HG02885 (cell line): ENCODE measurements around the gene SAMD8.
"Not testable (repeated sequence)": the region's sequence is repeated elsewhere in the genome, so short reads cannot be mapped to it uniquely, and the experiment has no call there.

Experiments
- ATAC-seq: cut with Tn5 transposase; IDR thresholded peaks from one replicate; pipeline ENCODE4 v1.9.1; 2021; ENCODE audit warnings: mild to moderate bottlenecking; ENCODE audit not compliant: unreplicated experiment, poor library complexity

The SAMD8 gene

DNA sequence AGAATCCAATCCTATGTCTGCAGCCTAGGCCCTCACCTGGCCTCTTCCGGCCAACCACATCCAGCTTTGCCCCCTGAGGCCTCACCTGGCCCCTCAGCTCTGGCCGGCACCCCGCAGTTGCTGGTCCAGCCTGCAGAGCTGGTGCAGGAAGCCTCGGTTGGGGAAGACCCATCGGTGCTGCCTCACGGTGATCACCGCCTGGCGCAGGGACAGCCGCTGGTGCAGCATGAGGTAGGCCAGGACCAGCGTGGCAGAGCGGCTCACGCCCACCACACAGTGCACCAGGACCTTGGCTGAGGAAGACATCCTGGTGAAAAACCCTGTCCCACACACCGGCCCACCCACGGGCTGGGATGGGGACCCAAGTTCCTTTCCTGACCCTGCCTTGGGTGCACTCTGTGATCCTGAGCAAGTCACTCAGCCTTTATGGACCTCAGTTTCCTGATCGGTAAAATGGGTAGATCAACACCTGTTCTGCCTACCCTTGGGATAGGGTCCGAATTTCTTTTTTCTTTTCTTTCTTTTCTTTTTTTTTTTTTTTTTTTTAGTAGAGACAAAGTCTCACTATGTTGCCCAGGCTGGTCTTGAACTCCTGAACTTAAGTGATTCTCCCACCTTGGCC, 5.8 kb upstream of the SAMD8 start:
- ATAC-seq: no peak

DNA sequence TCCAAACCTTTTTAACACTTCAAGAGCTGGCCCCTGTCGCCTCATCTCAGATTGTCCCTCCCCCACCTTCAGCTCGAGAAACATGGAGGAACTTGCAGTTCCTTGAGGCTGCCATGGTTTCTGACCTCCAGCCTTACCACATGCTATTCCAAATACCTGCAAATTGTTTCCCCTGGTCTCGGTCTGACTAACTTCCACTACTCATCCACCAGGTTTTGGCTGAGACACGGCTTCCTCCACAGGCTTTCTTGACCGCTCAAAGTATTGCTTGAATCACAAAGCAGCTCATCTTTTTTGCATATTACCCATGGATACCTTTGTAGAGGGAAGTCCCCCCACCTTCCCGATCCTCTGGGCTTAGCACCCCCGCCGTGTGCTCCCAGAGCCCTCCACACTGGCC, 5.2 kb upstream of the SAMD8 start:
- ATAC-seq: no peak

DNA sequence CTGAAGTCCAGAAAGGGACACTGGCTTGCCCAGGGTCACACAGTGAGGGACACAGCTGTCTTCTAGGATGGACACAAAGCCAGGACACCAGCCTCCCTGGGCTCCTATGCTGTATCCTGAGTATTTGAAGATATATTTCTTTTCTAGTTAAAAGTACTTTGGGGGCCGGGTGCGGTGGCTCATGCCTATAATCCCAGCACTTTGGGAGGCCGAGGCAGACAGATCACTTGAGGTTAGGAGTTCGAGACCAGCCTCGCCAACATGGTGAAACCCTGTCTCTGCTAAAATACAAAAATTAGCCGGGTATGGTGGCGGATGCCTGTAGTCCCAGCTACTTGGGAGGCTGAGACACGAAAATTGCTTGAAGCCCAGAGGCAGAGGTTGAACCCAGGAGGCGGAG, 4.6 kb upstream of the SAMD8 start:
- not testable (repeated sequence) for ATAC-seq

DNA sequence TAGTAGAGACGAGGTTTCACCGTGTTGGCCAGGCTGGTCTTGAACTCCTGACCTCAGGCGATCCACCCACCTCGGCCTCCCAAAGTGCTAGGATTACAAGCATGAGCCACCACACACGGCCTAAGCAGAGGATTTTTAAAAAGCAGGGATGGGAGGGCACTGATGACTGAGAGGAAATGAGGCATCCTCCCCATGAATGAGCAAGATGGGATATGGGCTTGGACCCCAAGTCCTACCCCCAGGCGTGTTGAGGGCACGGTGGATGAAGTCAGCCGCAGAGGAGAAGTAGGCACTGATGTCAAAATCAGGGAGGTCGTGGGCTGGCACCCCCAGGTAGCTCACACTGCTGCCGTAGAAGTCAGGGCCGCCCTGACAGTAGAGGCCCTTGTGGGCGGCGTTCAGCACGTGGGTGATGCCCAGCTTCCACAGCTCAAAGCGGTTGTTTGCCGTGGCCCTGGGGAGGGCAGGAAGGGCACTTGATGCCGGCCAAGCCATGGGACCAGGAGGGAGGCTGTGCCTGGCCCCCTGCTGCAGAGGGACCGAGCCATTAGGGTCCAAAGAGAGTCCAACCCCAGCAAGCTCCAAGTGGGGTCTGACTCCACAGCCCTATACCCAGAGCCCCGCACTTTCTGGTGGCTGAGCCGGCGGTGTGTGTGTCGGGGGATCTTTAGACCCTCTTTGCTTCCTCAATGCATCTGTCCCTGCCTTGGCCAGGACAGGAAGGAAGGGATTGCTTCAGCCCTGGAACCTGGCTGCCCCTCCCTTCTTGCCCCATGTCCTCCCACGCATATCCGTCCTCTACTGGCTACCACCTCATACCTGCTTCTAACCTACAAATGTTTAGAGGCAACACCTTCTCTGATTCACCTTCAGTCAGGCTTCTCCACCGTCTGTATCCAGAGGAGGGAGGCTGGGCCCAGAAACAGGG, 3.4 kb upstream of the SAMD8 start:
- ATAC-seq: no peak

DNA sequence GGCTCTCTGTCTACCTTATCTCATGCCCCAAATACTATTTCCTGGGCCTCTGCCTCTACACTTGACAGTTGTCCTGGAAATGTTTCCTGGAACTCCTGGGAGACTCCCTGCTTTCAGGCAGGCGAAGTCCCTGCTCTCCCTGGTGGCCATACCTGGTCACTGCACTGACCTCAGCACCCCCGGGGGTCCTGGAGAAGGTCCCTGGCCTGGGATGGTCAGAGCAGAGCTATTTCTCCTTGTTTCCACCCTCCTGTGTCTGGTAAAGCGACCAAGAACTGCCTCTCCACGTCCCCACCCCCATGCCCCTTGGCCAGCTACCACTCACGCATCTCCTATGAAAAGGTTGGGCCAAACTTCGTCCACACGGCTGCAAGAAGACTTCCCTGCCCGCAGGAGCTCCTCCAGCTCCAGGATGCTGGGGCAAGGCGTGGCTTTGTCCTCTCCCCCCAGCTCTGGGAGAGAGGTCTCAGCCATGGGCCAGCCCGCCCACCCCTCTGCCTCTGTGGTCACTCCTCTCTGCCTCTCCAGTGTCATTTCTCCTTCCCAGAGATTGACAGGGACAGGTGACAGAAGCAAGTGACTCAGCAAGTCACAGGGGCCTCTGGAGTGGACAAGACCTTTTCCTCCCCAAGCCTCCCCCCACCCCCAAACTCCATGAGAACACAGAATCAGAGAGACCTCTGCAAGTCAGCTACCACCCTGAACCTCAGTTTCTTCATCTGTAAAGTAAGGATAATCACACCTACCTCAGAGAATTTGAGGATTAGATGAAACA, 2.6 kb upstream of the SAMD8 start:
- ATAC-seq: no peak

DNA sequence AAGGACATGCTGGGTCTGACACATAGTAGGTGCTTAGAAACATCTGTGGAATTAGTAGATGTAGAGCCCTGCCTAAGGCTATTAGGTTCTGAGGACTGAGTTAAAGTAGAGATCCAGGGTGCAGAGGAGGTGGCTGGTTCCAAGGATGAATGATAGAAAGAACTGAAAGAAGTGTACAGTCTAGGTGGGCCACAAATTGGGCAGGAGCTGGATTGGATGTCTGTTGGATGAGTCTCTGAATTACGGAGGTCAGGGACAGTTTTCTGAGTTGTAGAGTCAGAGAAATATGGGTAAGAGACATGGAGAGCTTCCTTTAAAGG, 2.0 kb upstream of the SAMD8 start:
- no peak for ATAC-seq

DNA sequence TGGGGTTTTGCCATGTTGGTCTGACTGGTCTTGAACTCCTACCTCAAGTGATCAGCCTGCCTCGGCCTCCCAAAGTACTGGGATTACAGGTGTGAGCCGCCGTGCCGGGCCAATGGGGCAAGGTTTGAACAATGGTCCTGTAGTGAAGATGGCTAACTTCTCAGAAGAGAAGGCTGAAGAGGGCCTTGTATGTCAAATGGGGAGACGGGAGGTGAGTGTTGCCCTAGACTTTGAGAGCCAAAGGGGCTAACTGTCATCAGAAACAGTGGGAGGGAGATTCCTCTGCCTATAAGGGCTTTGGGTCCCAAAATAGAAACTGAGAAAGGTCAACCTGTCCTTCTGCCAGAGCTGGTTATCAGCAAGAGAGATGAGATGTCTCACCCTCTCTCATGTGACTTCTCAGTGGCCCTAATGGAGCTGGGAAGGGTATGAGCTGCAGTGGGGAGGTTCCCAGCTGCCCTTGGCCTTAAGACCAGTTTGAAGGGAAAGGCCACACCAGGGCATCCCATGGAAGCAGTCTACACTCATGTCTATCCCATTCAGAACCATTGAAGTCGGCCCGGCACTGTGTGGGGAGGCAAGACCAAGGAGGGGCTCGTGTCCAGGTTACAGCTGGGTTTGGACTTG, 1.3 kb upstream of the SAMD8 start:
- ATAC-seq: no peak

DNA sequence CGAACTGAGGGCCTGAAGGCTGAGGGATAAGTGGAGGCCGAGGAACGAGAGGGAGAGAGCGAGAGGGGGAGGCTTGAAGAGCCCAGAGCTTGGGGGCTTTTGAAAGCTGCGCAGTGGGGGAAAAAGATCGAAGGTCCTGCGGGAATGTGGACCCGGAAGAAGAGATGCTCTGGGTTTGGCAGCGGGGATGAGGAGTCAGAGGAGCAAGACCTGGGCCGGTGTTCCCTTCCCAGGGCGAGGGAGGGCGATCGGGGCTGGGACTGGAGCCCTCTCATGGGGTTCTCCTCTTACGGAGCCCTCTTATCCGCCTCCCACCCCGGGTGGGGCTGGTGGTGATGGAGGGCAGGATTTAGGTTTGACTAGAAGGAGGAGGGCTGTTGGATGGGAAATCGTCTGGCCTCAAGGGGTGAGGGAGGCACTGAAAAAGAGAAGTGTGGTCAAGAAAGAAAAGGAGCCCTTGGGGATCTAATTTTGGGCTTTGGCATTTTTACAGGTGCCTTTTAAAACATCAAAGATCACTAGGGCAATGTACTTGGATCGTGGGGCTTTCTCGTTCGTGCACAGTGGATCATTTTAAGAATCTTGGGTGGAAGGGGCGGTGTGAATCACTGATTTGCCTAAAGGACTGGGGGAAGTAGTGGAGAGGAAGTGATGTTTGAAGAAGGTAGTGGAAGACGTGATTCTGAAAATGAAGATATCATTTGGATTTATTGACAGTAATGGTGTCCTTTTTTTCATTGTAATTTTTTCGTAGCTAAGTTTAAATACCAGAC, 637 bp downstream of the SAMD8 start:
- peak; percentile 28 for ATAC-seq

DNA sequence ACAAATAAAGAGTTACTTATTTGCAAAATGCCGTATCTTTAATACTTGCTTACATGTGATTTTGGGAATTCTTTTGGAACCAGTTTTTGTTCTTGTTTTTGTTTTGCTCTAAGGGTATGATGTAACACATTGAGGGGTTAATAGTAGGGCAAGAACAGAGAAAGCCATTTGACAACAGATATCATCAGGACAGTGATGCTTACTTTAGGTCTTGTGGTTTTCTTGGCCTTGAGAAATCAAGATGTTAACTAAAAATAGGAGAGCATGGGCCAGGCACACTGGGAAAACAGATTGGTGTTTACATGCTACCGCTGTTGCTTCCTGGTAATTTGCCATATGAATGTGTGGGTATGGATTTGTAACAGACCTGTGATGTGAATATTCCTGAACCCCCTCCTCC, 3.7 kb downstream of the SAMD8 start:
- ATAC-seq: no peak

DNA sequence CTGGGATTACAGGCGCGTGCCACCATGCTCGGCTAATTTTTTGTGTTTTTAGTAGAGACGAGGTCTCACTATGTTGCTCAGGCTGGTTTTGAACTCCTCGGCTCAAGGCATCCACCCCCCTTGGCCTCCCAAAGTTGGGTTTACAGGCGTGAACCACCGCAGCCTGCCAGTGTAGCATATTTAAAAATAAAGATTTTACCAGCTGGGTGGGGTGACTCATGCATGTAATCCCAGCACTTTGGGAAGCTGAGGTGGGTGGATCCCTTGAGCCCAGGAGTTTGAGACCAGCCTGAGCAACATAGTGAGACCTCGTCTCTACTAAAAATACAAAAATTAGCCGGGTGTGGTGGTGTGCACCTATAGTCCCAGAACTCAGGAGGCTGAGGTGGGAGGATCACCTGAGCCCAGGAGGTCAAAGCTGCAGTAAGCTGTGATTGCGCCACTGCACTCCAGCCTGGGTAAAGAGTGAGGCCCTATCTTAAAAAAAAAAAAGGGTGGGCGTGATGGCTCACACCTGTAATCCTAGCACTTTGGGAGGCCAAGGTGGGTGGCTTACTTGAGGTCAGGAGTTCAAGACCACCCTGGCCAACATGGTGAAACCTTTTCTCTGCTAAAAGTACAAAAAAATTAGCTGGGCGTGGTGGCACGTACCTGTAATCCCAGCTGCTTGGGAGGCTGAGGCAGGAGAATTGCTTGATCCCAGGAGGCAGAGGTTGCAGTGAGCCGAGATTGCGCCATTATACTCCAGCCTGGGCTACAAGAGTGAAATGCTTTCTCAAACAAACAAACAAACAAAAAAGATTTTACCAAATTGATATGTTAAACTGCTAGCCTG, 5.7 kb downstream of the SAMD8 start:
- not testable (repeated sequence) for ATAC-seq

DNA sequence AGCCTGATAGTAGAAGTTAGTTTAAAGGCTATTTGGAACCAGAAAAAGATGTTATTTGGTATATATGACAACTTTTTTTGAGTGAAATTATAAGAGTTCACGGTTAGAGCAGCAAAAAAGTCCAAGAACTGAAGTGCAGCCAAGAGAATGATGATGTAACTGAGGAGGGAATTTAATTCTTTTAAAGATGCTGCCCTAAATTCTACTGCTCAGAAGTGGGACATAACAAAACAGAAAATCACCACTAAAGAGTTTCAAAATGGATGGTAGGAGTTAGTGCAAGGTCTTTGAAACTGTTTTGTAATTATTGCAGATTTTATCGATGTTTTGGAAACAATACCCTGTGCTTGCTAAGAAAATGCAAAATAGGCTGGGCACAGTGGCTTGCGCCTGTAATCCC, 6.5 kb downstream of the SAMD8 start:
- ATAC-seq: no peak

DNA sequence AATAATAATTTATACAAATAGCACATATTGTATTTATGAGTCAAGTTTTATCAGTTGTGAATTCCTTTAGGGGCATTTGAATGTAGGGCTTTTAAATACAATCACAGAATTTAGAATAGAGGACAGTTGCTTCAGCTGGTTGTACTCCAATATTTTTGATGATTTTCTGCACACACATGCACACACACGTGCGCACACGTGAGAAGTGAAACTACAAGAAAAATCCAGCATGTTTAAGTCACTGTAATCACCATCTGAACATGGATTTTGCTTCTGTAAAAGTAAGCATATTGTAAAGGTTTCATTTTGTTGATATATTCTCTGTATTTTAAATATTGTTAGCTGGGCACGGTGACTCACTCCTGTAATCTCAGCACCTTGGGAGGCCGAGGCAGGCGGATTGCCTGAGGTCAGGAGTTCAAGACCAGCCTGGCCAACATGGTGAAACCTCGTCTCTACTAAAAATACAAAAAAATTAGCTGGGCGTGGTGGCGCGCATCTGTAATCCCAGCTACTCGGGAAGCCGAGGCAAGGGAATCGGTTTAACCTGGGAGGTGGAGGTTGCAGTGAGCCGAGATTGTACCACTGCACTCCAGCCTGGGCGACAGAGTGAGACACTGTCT, 8.1 kb downstream of the SAMD8 start:
- not testable (repeated sequence) for ATAC-seq

DNA sequence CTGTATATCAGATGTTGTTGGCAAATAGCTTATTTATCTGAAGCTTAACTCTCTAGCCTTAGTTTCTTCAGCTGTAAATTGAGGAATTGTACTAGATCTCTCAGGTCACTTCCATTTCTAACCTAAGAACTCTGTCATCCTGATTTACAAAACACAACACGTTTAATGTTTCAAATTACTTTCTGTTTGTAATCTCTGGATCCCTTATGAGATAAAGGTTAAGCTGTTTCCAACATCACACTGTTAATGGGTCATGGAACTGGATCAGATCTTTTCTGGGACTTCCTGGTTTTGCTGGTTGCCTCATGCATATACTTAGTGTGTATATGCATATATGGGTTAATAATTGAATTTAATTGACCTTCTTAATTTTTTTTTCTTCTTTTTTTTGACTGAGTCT, 9.9 kb downstream of the SAMD8 start:
- no peak for ATAC-seq

DNA sequence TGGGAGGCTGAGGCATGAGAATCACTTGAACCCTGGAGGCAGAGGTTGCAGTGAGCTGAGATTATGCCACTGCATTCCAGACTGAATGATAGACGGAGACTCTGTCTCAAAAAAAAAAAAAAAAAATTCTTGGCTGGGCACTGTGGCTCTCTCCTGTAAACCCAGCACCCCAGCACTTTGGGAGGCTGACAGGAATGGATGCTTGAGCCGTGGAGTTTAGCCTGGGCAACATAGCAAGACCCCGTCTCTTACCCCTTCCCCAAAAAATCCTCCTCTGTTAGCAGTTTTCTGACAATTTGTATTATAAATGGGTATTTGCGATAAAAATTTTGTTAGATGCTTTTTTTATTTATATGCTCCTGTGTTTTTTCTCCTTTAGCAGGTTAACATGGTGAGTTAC, 11.0 kb downstream of the SAMD8 start:
- ATAC-seq: no peak

DNA sequence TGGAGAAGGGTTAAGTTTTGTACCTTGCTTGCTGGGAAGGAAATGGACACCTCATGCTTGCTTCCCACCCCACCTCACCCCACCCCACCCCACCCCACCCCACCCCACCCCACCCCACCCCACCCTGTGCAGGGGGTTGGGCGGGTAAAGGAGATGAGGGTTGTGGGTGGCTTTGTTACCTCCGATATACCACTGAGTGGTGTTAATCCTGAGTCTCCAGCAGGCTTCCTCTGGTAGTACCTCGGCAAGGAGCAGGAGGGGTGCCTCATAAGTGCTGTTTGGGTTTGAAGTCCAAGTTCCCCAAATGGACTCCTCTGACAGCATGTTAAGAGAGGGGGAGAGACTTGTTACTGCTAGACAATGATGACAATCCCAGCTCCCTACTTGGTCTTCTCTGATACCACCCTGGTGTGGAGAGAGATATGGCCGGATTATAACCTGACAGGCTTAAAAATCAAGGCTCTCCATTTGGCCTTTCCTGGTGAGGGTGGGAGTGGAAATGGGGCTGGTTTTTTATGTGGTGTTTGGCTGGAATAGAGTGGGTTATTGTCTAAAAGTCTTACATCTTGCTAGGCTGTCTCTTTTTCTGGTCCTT, 11.7 kb downstream of the SAMD8 start:
- ATAC-seq: no peak

DNA sequence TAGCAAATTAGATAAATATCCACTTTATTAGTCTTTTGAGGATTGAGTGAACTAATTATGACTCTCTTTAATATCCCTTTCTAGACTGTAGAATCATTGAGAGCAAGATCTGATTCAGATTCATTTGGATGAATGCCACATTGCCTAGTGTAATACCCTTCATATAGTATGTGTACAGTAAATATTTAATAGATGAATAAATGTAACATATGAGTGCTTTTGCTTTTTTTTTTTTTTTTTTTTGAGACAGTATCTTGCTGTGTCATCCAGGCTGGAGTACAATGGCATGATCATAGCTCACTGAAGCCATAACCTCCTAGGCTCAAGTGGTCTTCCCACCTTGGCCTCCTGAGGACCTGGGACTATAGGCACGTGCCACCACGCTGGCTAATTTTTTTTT, 14.8 kb downstream of the SAMD8 start:
- no peak for ATAC-seq

DNA sequence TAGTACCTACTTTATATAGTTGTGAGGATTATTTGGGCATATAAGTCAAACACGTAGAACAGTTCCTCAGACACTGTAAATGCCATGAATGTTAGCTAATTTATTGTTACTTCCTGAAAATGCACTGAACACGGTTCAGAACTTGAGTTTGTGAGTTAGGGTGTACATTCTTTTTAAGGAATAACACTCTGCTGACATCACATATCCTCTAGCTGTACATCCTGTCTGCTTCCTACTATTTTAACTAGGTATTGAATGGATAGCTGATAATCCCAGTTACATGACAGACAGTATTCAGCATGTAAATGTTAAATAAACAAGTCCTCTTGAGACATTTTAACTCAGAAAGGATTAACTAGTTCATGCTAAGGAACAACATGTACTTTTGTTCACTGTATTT, 16.0 kb downstream of the SAMD8 start:
- ATAC-seq: no peak

DNA sequence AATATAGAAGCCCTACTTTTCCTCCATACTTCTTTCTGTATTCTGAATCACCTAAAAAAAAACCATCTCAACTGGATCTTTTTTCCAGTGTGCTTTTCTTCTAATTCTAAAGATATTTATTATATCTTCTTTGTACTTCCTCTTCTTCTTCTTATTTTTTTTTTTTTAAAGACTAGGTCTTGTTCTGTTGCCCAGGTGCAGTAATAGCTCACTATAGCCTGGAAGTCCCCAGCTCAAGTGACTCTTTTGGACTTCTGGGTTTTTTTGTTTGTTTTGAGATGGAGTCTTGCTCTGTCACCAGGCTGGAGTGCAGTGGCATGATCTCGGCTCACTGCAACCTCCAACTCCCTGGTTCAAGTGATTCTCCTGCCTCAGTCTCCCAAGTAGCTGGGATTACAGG, 17.5 kb downstream of the SAMD8 start:
- ATAC-seq: not testable (repeated sequence)
